K562 (cell line): ENCODE data around the gene ADPGK. TPM values are rescaled to one million over a fixed set of nuclear protein-coding genes. Genes with fewer than 3 reads are reported as not detected.

Experiments
- ATAC-seq: fragments of 200-7000 bp; cut with Tn5 transposase; 3 replicates; pipeline ENCODE4 v1.9.1; 2020; ENCODE audit warnings: moderate library complexity
- BruUV-seq: library from RNA; stranded (reverse); fragments of 400-500 nt; replicated peaks from 2 replicates; lab custom pipeline; 2021; lab: Mats Ljungman, UMichigan
- CTCF ChIA-PET: fragments of 300-600 bp; formaldehyde crosslinking; extraction: SDS; loops from one replicate; lab custom pipeline; 2021; ENCODE audit warnings: low intra/inter-chr PET ratio; lab: Yijun Ruan, JAX
- POLR2A ChIA-PET: fragments of 300-600, 350-650 bp; sonication (Branson Sonifier 250); formaldehyde crosslinking; extraction: SDS; loops from one replicate; lab custom pipeline; 2021; ENCODE audit warnings: antibody characterized with exemption, inconsistent platforms; lab: Yijun Ruan, JAX
- DNase-seq, 4 experiments: peaks; one replicate each; pipeline versions ENCODE4 v3.0.0 to v3.0.0-alpha.2; 2011 to 2018; ENCODE audit warnings: low spot score in 3 of 4, mixed read lengths in 3 of 4; ENCODE audit errors: extremely low read depth in 1 of 4
- FAIRE-seq: peaks from 2 replicates; lab custom pipeline; 2011; peaks lifted over from hg19 to GRCh38; lab: Jason Lieb, UNC
- H2AFZ ChIP-seq: 2 replicates; pipeline ENCODE4 v1.6.0; 2011; ENCODE audit warnings: low read depth, low read length, control low read depth, inconsistent platforms
- H3K27ac ChIP-seq: fragments of 200-600 bp; 3 replicates; pipeline ENCODE4 v1.8.0; 2011; ENCODE audit warnings: low read depth, mild to moderate bottlenecking, control low read depth, inconsistent platforms, low read length, moderate library complexity, mixed read lengths; ENCODE audit errors: extremely low read depth
- H3K27me3 ChIP-seq, 2 experiments: fragments of 300-600 bp in 1 of 2; 2 replicates in 1 of 2; 3 replicates in 1 of 2; pipeline versions ENCODE4 v1.6.0 to v1.8.0; 2011; ENCODE audit warnings: inconsistent platforms in 2 of 2, low read length in 2 of 2, mild to moderate bottlenecking in 1 of 2, mixed read lengths in 1 of 2, moderate library complexity in 1 of 2; ENCODE audit not compliant: control insufficient read depth in 2 of 2, insufficient read depth in 2 of 2
- H3K36me3 ChIP-seq: fragments of 300-600 bp; 3 replicates; pipeline ENCODE4 v1.8.0; 2011; ENCODE audit warnings: mild to moderate bottlenecking, low read length, inconsistent platforms; ENCODE audit not compliant: control insufficient read depth, insufficient read depth
- H3K4me1 ChIP-seq, 2 experiments: fragments of 200-600 bp in 1 of 2; replicated peaks in 1 of 2; 2 replicates in 1 of 2; 3 replicates in 1 of 2; pipeline versions ENCODE4 v1.5.1 to v1.8.0; 2011; ENCODE audit warnings: inconsistent platforms in 2 of 2, low read length in 2 of 2, mild to moderate bottlenecking in 1 of 2, mixed read lengths in 1 of 2, moderate library complexity in 1 of 2; ENCODE audit not compliant: control insufficient read depth in 2 of 2, insufficient read depth in 2 of 2
- H3K4me2 ChIP-seq: 2 replicates; pipeline ENCODE4 v1.6.1; 2011; ENCODE audit warnings: low read length, control low read depth, inconsistent platforms, mixed read lengths; ENCODE audit not compliant: insufficient read depth
- H3K4me3 ChIP-seq: fragments of 200-600 bp; sonication (generic), shearing (Covaris generic); 2 replicates; pipeline ENCODE4 v1.5.1; 2016; ENCODE audit warnings: control low read depth, inconsistent platforms
- H3K79me2 ChIP-seq: fragments of 200-600 bp; 3 replicates; pipeline ENCODE4 v1.8.0; 2011; ENCODE audit warnings: low read length, inconsistent platforms; ENCODE audit not compliant: control insufficient read depth, insufficient read depth
- H3K9ac ChIP-seq, 2 experiments: 2 replicates each; pipeline versions ENCODE4 v1.6.0 to v1.6.1; 2011; ENCODE audit warnings: low read depth in 2 of 2, low read length in 2 of 2, control low read depth in 1 of 2, inconsistent platforms in 1 of 2, mild to moderate bottlenecking in 1 of 2, mixed read lengths in 1 of 2; ENCODE audit not compliant: insufficient read depth in 1 of 2
- H3K9me1 ChIP-seq: one replicate; pipeline ENCODE4 v1.6.0; 2011; ENCODE audit warnings: inconsistent platforms, mild to moderate bottlenecking, low read length, moderate library complexity; ENCODE audit not compliant: control insufficient read depth, insufficient read depth
- H3K9me3 ChIP-seq: replicated peaks from 2 replicates; pipeline ENCODE4 v1.5.1; 2011; ENCODE audit warnings: low read depth, low read length, inconsistent platforms; ENCODE audit not compliant: control insufficient read depth, insufficient read depth
- H4K20me1 ChIP-seq: replicated peaks from 2 replicates; pipeline ENCODE4 v1.6.1; 2011; ENCODE audit warnings: low read length, inconsistent platforms, mixed read lengths; ENCODE audit not compliant: control insufficient read depth, insufficient read depth
- BRF2 ChIP-seq: IDR thresholded peaks from 3 replicates; pipeline ENCODE4 v1.6.1; 2011; ENCODE audit warnings: borderline replicate concordance, mild to moderate bottlenecking; ENCODE audit not compliant: insufficient read length, insufficient read depth
- HDGF ChIP-seq: fragments of 450-650 bp; IDR thresholded peaks from 2 replicates; pipeline ENCODE4 v1.6.1; 2016
- HEY1 ChIP-seq: fragments of 250-450 bp; sonication (Bioruptor Pico); IDR thresholded peaks from 2 replicates; pipeline ENCODE4 v1.5.0; 2020; ENCODE audit warnings: mild to moderate bottlenecking, moderate library complexity, borderline replicate concordance
- HMG20A ChIP-seq: fragments of 450-650 bp; formaldehyde crosslinking; conservative IDR thresholded peaks from 2 replicates; pipeline ENCODE4 v1.4.0; 2020; ENCODE audit warnings: mild to moderate bottlenecking, mixed read lengths
- HMGXB4 ChIP-seq: sonication (generic); formaldehyde crosslinking; IDR thresholded peaks from 2 replicates; pipeline ENCODE4 v1.8.1; 2023; ENCODE audit warnings: mild to moderate bottlenecking, missing genetic modification reagents
- MAFF ChIP-seq: IDR thresholded peaks from 2 replicates; pipeline ENCODE4 v1.6.1; 2012; ENCODE audit warnings: low read length, improper control_type of control experiment
- MAFG ChIP-seq: fragments of 450-650 bp; conservative IDR thresholded peaks from 2 replicates; pipeline ENCODE4 v1.6.1; 2016; ENCODE audit warnings: missing genetic modification characterization, missing compliant biosample characterization
- MCM3 ChIP-seq: fragments of 450-650 bp; IDR thresholded peaks from 2 replicates; pipeline ENCODE4 v1.6.1; 2016
- NR0B1 ChIP-seq: fragments of 450-650 bp; IDR thresholded peaks from one replicate; pipeline ENCODE4 v1.6.1; 2018; ENCODE audit warnings: mild to moderate bottlenecking, moderate library complexity; ENCODE audit not compliant: partially characterized antibody
- NR1H2 ChIP-seq: sonication (generic); formaldehyde crosslinking; IDR thresholded peaks from 2 replicates; pipeline ENCODE4 v1.4.0; 2020; ENCODE audit warnings: mild to moderate bottlenecking, missing genetic modification reagents
- NR2C1 ChIP-seq, 2 experiments: fragments of 450-650 bp; IDR thresholded peaks; 2 replicates each; pipeline ENCODE4 v1.6.1; 2017; ENCODE audit warnings: mild to moderate bottlenecking in 2 of 2, antibody characterized with exemption in 1 of 2, inconsistent platforms in 1 of 2, missing compliant biosample characterization in 1 of 2, missing genetic modification characterization in 1 of 2
- PRPF4 ChIP-seq: fragments of 200-400 bp; formaldehyde crosslinking; IDR thresholded peaks from one replicate; pipeline ENCODE4 v1.6.1; 2017; ENCODE audit warnings: low read length, low read depth, mild to moderate bottlenecking; ENCODE audit not compliant: insufficient read depth, poor library complexity, severe bottlenecking
- RBM14 ChIP-seq: fragments of 200-400 bp; formaldehyde crosslinking; IDR thresholded peaks from 2 replicates; pipeline ENCODE4 v1.6.1; 2018; ENCODE audit warnings: low read depth, mild to moderate bottlenecking, low read length, moderate library complexity, borderline replicate concordance; ENCODE audit not compliant: insufficient read depth
- SAFB2 ChIP-seq: fragments of 200-400 bp; formaldehyde crosslinking; IDR thresholded peaks from 2 replicates; pipeline ENCODE4 v1.6.1; 2018; ENCODE audit warnings: borderline replicate concordance, low read length, low read depth, moderate library complexity; ENCODE audit not compliant: severe bottlenecking
- STAT5B ChIP-seq: fragments of 250-450 bp; sonication (Bioruptor Pico); IDR thresholded peaks from 2 replicates; pipeline ENCODE4 v1.8.0; 2021; ENCODE audit warnings: mild to moderate bottlenecking, inconsistent platforms
- THRAP3 ChIP-seq: fragments of 450-650 bp; IDR thresholded peaks from 2 replicates; pipeline ENCODE4 v1.6.1; 2016; ENCODE audit warnings: mild to moderate bottlenecking, inconsistent platforms, borderline replicate concordance
- YBX1 ChIP-seq: fragments of 450-650 bp; IDR thresholded peaks from 2 replicates; pipeline ENCODE4 v1.7.1; 2016; ENCODE audit warnings: mild to moderate bottlenecking
- ZNF395 ChIP-seq: fragments of 200-800 bp; sonication (Bioruptor generic); IDR thresholded peaks from 2 replicates; pipeline ENCODE4 v1.6.1; 2017; ENCODE audit warnings: missing genetic modification characterization, missing compliant biosample characterization
- in situ Hi-C: fragments of 300-500 bp; cut with MboI; formaldehyde crosslinking; loops from 4 replicates; pipeline ENCODE4 v1.15.0; 2018; ENCODE audit warnings: inconsistent platforms, mixed read lengths
- intact Hi-C: fragments of 100-400 bp; cut with micrococcal nuclease; formaldehyde crosslinking; loops from 2 replicates; pipeline ENCODE4 v1.14.2; 2022
- polyA plus RNA-seq, 8 experiments: library from polyadenylated mRNA; depleted of rRNA in 4 of 8; stranded (reverse) in 5 of 8; unstranded in 3 of 8; fragments of >200 nt; fragmentation: Nextera tagmentation in 2 of 8; fragmentation: Illumina TruSeq in 1 of 8; extraction: Ambion mirVana in 2 of 8; extraction: Trizol in 1 of 8; gene quantifications; 2 replicates each; pipeline versions ENCODE4 v1.2.1 to v1.2.3, GENCODE V29; 2011 to 2014; ENCODE audit warnings: inconsistent platforms in 1 of 8, missing spikeins in 1 of 8
- total RNA-seq, 7 experiments: library from RNA; depleted of rRNA in 6 of 7; stranded (reverse); fragments of >200 nt in 6 of 7; fragmentation: Illumina TruSeq in 2 of 7; extraction: Trizol in 2 of 7; gene quantifications; 2 replicates each; pipeline versions ENCODE4 v1.2.1 to v1.2.3, GENCODE V29; 2011 to 2021; ENCODE audit warnings: low replicate concordance in 1 of 7

ADPGK gene
- total and polyA plus RNA-seq, 9 of the 15 experiments (the other 6 are each of a cell fraction or from before 2014, with no cell fraction given) = 13.4 to 97.4 (median 48.5) TPM

- Histone ChIP-seq H3K27ac (no peak overlapping the region), H3K9ac (no peak overlapping the region), H3K79me2 (no peaks in the 10 kb centered on the region), H3K36me3 (peaks cover 22% of the 10 kb centered on the region; the same call in 2 of the 3 replicates), H3K4me2 (no peak overlapping the region), H3K4me3 (no peak overlapping the region), H4K20me1 (no peaks in the 10 kb centered on the region), H3K9me1 (no peaks in the 10 kb centered on the region), H3K27me3 (no peaks in the 10 kb centered on the region), H3K9me3 (no peaks in the 10 kb centered on the region), H3K4me1 (no peaks in the 10 kb centered on the region), H2AFZ (no peak overlapping the region)
- no TSS peak for BruUV-seq
- in situ Hi-C loops (no loop called here), intact Hi-C loops (loop anchor here (10.0 kb wide), 1 partner anchor 68 kb away; no protein-coding TSS in a partner anchor)
- DNase-seq = no peak
- FAIRE-seq = no peak
- POLR2A ChIA-PET = interaction anchor here (0.6 to 1.1 kb wide), 4 partner anchors 9 to 248 kb away, joined by 3 to 4 read pairs (median 3); no protein-coding TSS in a partner anchor
- ATAC-seq = no peak
- CTCF ChIA-PET = no interaction called here
- TF ChIP-seq HEY1 (CRISPR knock-in tag) (no peak), HMG20A (CRISPR knock-in tag) (no peak), HDGF (no peak), HMGXB4 (CRISPR knock-in tag) (no peak), MAFF (no peak), PRPF4 (no peak), RBM14 (no peak), BRF2 (no peak), THRAP3 (no peak), STAT5B (CRISPR knock-in tag) (no peak), YBX1 (no peak), ZNF395 (CRISPR knock-in tag) (no peak), MAFG (tag) (no peak), MCM3 (no peak), SAFB2 (no peak), NR0B1 (no peak), NR2C1 (IDR thresholded peaks at IDR 0.05) (no peak), NR2C1 (tag; IDR thresholded peaks at IDR 0.05) (no peak), NR1H2 (CRISPR knock-in tag) (no peak)
Observed at GRCh38 chr15:72727154-72727553, 56.4 kb downstream of the ADPGK start.
